NB4 (cell line): ENCODE results near the gene PRX.

Experiments used
- CTCF ChIP-seq: IDR thresholded peaks from one replicate; pipeline ENCODE4 v1.5.1; 2012; ENCODE audit warnings: low read depth, low read length
- POLR2A ChIP-seq: IDR thresholded peaks from 2 replicates; pipeline ENCODE4 v1.6.1; 2011; ENCODE audit warnings: mild to moderate bottlenecking; ENCODE audit not compliant: insufficient read length; ENCODE audit errors: extremely low read depth

- TF ChIP-seq CTCF (no peak), POLR2A (no peak)
These were observed 57.0 kb downstream of the PRX start for GRCh38 chr19:40355975-40356680.
